Adrenal gland (tissue), 12 donors: ENCODE measurements around the gene SNX9. TPM values are rescaled to one million over a fixed set of nuclear protein-coding genes. Genes with fewer than 3 reads are reported as not detected.

Experiments
- DNase-seq, 7 donors: peaks; one replicate each; pipeline ENCODE4 v3.0.0-alpha.2; 2019 to 2020
- H3K27ac ChIP-seq, 5 donors: fragments of 200-600 bp; sonication (generic) in 4 of 5; 1 replicate in 3 of 5; 2 replicates in 2 of 5; pipeline versions ENCODE4 v1.5.1 to v1.8.0; 2016 to 2020; ENCODE audit warnings: mild to moderate bottlenecking in 1 of 5
- H3K27me3 ChIP-seq: fragments of 200-600 bp; 2 replicates; pipeline ENCODE4 v1.8.0; 2021
- H3K36me3 ChIP-seq, 2 donors: fragments of 200-600 bp; replicated peaks in 1 of 2; 1 replicate in 1 of 2; 2 replicates in 1 of 2; pipeline versions ENCODE4 v1.5.1 to v1.8.0; 2018 to 2022
- H3K4me1 ChIP-seq, 2 donors: fragments of 200-600 bp; replicated peaks in 1 of 2; 1 replicate in 1 of 2; 2 replicates in 1 of 2; pipeline versions ENCODE4 v1.5.1 to v1.8.0; 2018 to 2021
- H3K4me3 ChIP-seq, 4 donors: fragments of 200-600 bp; sonication (generic) in 3 of 4; one replicate each; pipeline ENCODE4 v1.5.1; 2016 to 2018
- H3K9me3 ChIP-seq, 3 donors: fragments of 200-600 bp; sonication (generic) in 1 of 3; replicated peaks in 1 of 3; 1 replicate in 2 of 3; 2 replicates in 1 of 3; pipeline versions ENCODE4 v1.5.1 to v1.8.0; 2016 to 2021
- CTCF ChIP-seq, 6 experiments: fragments of 450-650 bp in 4 of 6; fragments of 200-600 bp in 2 of 6; sonication (generic) in 1 of 6; IDR thresholded peaks; 1 replicate in 5 of 6; 2 replicates in 1 of 6; pipeline versions ENCODE4 v1.5.1 to v1.8.0; 2016 to 2021; ENCODE audit warnings: antibody characterized with exemption in 6 of 6, mild to moderate bottlenecking in 2 of 6, moderate library complexity in 1 of 6
- POLR2A ChIP-seq, 2 donors: fragments of 450-650 bp; IDR thresholded peaks; one replicate each; pipeline ENCODE4 v1.6.1; 2017; ENCODE audit warnings: antibody characterized with exemption in 2 of 2, mild to moderate bottlenecking in 2 of 2, moderate library complexity in 1 of 2
- WGBS, 4 donors: extraction: QIAGEN DNeasy Blood & Tissue Kit in 2 of 4; methylation state at CpG; one replicate each; pipeline versions ENCODE4 v1.1.5 to v1.1.7; 2013 to 2017; 5-methylcytosine and 5-hydroxymethylcytosine counted together
- intact Hi-C, 2 donors: fragments of 100-400 bp; cut with DNase I; formaldehyde crosslinking; loops; one replicate each; pipeline versions ENCODE4 v1.14.1 to v1.15.0; 2022 to 2023
- polyA plus RNA-seq, 3 donors: library from polyadenylated mRNA; stranded (reverse); fragments of 200-250 nt in 2 of 3; fragments of 350-450 nt in 1 of 3; fragmentation: Illumina TruSeq in 1 of 3; extraction: RNeasy Lipid Tissue Mini Kit (QIAGEN cat#74804) in 1 of 3; gene quantifications; one replicate each; pipeline ENCODE4 v1.2.3, GENCODE V29; 2013 to 2014
- total RNA-seq, 9 donors: library from RNA; depleted of rRNA in 4 of 9; stranded (reverse); fragments of >200 nt in 4 of 9; fragments of 120-200 nt in 1 of 9; fragmentation: NEBNext Ultra II Directional in 1 of 9; extraction: Animal tissue kit (Norgen Biotek cat#: 25700) in 1 of 9; gene quantifications; one replicate each; pipeline versions ENCODE4 v1.1.0 to v1.2.4, GENCODE V29; 2013 to 2023
- donor health status: healthy with polysubstance abuse.
- donor health status: Bipolar disorder and iron deficiency.
- donor health status: DM: yes; HTN: yes; CAD: no.
- donor health status: DM: no; HTN: no; CAD: no.
- donor health status: DM: no; HTN: no; CAD: no.
- donor health status: DM: yes; HTN: yes; CAD: no.

Gene SNX9
- total and polyA plus RNA-seq, 12 donors = 27.7 to 59.6 (median 50.4) TPM

DNA sequence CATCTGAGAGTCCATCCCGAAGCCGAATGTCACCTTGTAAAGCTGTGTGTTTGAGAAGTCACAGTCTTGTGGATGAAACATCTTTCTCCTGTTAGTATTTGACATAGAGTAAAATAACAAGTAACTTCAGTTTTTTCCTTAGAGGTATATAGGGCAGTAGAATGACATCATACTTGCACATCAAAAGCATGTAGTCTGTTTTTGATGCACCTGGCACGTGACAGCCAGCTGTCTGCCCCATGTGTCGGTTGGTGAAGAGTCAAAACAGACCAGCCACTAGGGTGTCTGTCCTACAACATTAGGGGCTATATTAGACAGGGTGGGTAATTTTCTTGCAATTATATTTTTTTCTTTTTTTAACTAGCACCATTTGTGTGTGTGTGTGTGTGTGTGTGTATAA is 70.2 kb downstream of the SNX9 start:
- 87 to 95% (median 93%) methylated on average over 4 of the region's 4 CpGs for WGBS, 4 donors
- H3K9me3 ChIP-seq = no peaks in the 10 kb centered on the region
- no peaks in the 10 kb centered on the region for H3K27me3 ChIP-seq
- peaks cover 0 to 16% of the 10 kb centered on the region in 2 donors for H3K36me3 ChIP-seq
- H3K4me3 ChIP-seq = no peak overlapping the region
- TF ChIP-seq POLR2A (IDR thresholded peaks at IDR 0.05) (no peak), CTCF (IDR thresholded peaks at IDR 0.05) (no peak)
- H3K4me1 ChIP-seq = no peaks in the 10 kb centered on the region
- DNase-seq = no peak
- intact Hi-C loops = no loop called here
- H3K27ac ChIP-seq = no peak overlapping the region

- no peaks in the 10 kb centered on the region for H3K4me1 ChIP-seq
- peaks cover 0 to 24% of the 10 kb centered on the region in 2 donors for H3K36me3 ChIP-seq
- H3K27ac ChIP-seq = no peak overlapping the region
- DNase-seq = no peak
- H3K4me3 ChIP-seq = no peak overlapping the region
- no peaks in the 10 kb centered on the region for H3K27me3 ChIP-seq
- no peaks in the 10 kb centered on the region for H3K9me3 ChIP-seq
- intact Hi-C loops = no loop called here
- no peak for TF ChIP-seq CTCF (IDR thresholded peaks at IDR 0.05)
- TF ChIP-seq POLR2A (IDR thresholded peaks at IDR 0.05) = no peak
- WGBS, 4 donors = 92 to 97% (median 96%) methylated on average over 3 of the region's 3 CpGs
Measured at GRCh38 chr6:157895585-157895984, 72.5 kb downstream of the SNX9 start.

GRCh38 chr6:157896932-157897331 is 73.9 kb downstream of the SNX9 start:
- intact Hi-C loops = no loop called here
- Histone ChIP-seq H3K9me3 (no peaks in the 10 kb centered on the region), H3K4me3 (no peak overlapping the region), H3K36me3 (peaks cover 0 to 25% of the 10 kb centered on the region in 2 donors), H3K27me3 (no peaks in the 10 kb centered on the region), H3K27ac (no peak overlapping the region), H3K4me1 (no peaks in the 10 kb centered on the region)
- 94 to 100% (median 96%) methylated on average over 2 to 4 of the region's 4 CpGs for WGBS, 4 donors
- no peak for DNase-seq
- TF ChIP-seq POLR2A (IDR thresholded peaks at IDR 0.05) (no peak), CTCF (IDR thresholded peaks at IDR 0.05) (no peak)

DNA sequence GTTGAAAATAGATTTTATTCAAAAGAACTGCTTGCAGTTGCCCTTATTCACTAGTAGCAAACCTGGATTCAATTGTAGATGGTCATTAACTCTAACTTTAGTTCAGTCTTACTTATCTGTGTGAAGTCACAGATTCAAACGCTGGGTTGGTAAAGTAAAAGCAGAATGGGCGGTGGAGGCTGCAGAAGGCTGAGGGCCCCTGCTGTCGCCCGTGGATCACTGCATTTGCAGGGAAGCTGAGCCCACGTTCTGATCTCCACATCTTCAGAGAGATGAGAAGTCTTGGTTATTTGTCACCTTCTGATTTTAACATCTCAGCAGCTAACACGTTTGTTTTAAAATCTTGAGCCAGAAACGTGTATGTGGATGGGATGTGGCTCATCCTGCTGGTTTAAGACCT is 75.1 kb downstream of the SNX9 start:
- Histone ChIP-seq H3K4me1 (no peaks in the 10 kb centered on the region), H3K36me3 (peaks cover 0 to 33% of the 10 kb centered on the region in 2 donors), H3K9me3 (no peaks in the 10 kb centered on the region), H3K4me3 (no peak overlapping the region), H3K27me3 (no peaks in the 10 kb centered on the region), H3K27ac (no peak overlapping the region)
- 68 to 81% (median 75%) methylated on average over 7 of the region's 7 CpGs for WGBS, 4 donors
- TF ChIP-seq POLR2A (IDR thresholded peaks at IDR 0.05) (no peak), CTCF (IDR thresholded peaks at IDR 0.05) (no peak)
- intact Hi-C loops = no loop called here
- no peak for DNase-seq
